Putamen (tissue), 1 donor: ENCODE measurements around the gene HSF5.
A peak's percentile ranks its signal among the peaks of the same experiment; 100 is the strongest.
"Not testable (repeated sequence)": the region's sequence is repeated elsewhere in the genome, so short reads cannot be mapped to it uniquely, and the experiment has no call there.

Source experiments
- DNase-seq: peaks from one replicate; pipeline ENCODE4 v3.0.0-alpha.2; 2016; ENCODE audit warnings: low spot score

HSF5 gene

GRCh38 chr17:58515286-58515685, 27.1 kb upstream of the HSF5 start:
- DNase-seq = no peak

GRCh38 chr17:58514770-58515157, 26.6 kb upstream of the HSF5 start:
- no peak for DNase-seq

GRCh38 chr17:58513965-58514769, 26.0 kb upstream of the HSF5 start, which contains the start of gene MTMR4:
Gene MTMR4, minus strand, starts transcription at chr17:58514638. Its CDS starts 231 bp downstream, at chr17:58514407.
- peak; percentile 88 for DNase-seq

GRCh38 chr17:58513267-58513964, 25.2 kb upstream of the HSF5 start:
- DNase-seq = no peak

GRCh38 chr17:58510075-58510474, 21.9 kb upstream of the HSF5 start:
- no peak for DNase-seq

- DNase-seq = no peak
These were observed 20.3 kb upstream of the HSF5 start for GRCh38 chr17:58508341-58509067.

- no peak for DNase-seq
These were observed 19.0 kb upstream of the HSF5 start for GRCh38 chr17:58507123-58507634.

GRCh38 chr17:58506354-58507080, 18.3 kb upstream of the HSF5 start:
- no peak for DNase-seq

- DNase-seq = no peak
These were observed 16.7 kb upstream of the HSF5 start for GRCh38 chr17:58504826-58505351.

- DNase-seq = no peak
These were observed 15.7 kb upstream of the HSF5 start for GRCh38 chr17:58503866-58504265.

GRCh38 chr17:58503134-58503533, 14.9 kb upstream of the HSF5 start:
- DNase-seq = not testable (repeated sequence)

- no peak for DNase-seq
These were observed 13.2 kb upstream of the HSF5 start for GRCh38 chr17:58501451-58501850.

- no peak for DNase-seq
These were observed 10.1 kb upstream of the HSF5 start for GRCh38 chr17:58498177-58498828.

- DNase-seq = no peak
These were observed 5.3 kb upstream of the HSF5 start for GRCh38 chr17:58493506-58493905.

- DNase-seq = no peak
These were observed 4.3 kb upstream of the HSF5 start for GRCh38 chr17:58492238-58493121.

- DNase-seq = no peak
These were observed 3.4 kb upstream of the HSF5 start for GRCh38 chr17:58491510-58492045.

GRCh38 chr17:58488428-58488890, 251 bp upstream of the HSF5 start:
- no peak for DNase-seq

GRCh38 chr17:58484600-58484999, 3.6 kb downstream of the HSF5 start:
- no peak for DNase-seq

- DNase-seq = not testable (repeated sequence)
These were observed 6.4 kb downstream of the HSF5 start for GRCh38 chr17:58481798-58482197.

GRCh38 chr17:58480090-58480489, 8.1 kb downstream of the HSF5 start:
- no peak for DNase-seq
